GM12872 (cell line): Measurements from ENCODE around the gene RXRA.

ENCODE experiments used
- TF ChIP-seq, protein P1 (sequence below): IDR thresholded peaks from 3 replicates; pipeline ENCODE4 v1.5.1; 2011; ENCODE audit warnings: low read depth, mild to moderate bottlenecking, low read length, moderate library complexity; ENCODE audit not compliant: insufficient read depth

The RXRA gene

DNA sequence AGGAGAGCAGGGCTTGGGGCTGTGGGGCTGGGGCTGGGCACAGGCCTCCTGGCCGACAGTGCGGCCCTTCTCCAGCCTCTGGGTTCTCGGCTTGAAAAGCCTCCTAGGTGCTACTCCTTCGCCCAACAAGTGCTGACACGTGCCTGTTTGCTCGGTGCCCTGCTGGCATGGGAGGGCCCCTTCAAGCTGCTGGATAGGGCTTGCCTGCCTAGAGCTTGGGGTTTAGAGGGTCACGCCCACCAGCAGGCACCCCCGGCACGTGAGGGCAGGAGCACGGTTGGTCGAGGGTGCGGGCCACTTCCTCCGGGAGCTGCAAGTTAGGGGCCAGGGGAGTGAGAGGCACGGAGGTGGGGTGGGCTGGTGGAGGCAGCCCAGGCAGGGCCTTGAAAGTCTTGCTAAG, 106.2 kb downstream of the RXRA start:
- TF ChIP-seq, protein P1, sequence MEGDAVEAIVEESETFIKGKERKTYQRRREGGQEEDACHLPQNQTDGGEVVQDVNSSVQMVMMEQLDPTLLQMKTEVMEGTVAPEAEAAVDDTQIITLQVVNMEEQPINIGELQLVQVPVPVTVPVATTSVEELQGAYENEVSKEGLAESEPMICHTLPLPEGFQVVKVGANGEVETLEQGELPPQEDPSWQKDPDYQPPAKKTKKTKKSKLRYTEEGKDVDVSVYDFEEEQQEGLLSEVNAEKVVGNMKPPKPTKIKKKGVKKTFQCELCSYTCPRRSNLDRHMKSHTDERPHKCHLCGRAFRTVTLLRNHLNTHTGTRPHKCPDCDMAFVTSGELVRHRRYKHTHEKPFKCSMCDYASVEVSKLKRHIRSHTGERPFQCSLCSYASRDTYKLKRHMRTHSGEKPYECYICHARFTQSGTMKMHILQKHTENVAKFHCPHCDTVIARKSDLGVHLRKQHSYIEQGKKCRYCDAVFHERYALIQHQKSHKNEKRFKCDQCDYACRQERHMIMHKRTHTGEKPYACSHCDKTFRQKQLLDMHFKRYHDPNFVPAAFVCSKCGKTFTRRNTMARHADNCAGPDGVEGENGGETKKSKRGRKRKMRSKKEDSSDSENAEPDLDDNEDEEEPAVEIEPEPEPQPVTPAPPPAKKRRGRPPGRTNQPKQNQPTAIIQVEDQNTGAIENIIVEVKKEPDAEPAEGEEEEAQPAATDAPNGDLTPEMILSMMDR: no peak

DNA sequence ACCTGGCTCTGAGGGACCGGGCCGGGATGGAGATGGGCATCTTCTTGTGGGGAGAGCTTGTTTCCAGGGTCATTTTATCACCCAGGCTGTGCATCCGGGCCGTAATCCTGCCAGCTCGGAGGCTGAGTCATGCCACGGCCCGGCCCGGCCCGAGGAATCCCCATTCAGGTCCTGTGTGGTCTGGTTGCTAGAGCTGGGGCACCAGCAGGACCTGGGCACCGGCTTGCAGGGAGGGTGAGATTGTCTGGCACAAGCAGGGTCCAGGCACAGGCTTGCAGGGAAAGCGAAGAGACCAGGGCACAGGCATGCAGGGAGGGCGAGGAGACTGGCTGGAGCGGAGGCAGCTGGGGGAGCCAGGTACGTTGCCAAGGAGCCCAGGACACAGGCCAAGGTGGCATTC, 106.8 kb downstream of the RXRA start:
- TF ChIP-seq, protein P1: no peak

DNA sequence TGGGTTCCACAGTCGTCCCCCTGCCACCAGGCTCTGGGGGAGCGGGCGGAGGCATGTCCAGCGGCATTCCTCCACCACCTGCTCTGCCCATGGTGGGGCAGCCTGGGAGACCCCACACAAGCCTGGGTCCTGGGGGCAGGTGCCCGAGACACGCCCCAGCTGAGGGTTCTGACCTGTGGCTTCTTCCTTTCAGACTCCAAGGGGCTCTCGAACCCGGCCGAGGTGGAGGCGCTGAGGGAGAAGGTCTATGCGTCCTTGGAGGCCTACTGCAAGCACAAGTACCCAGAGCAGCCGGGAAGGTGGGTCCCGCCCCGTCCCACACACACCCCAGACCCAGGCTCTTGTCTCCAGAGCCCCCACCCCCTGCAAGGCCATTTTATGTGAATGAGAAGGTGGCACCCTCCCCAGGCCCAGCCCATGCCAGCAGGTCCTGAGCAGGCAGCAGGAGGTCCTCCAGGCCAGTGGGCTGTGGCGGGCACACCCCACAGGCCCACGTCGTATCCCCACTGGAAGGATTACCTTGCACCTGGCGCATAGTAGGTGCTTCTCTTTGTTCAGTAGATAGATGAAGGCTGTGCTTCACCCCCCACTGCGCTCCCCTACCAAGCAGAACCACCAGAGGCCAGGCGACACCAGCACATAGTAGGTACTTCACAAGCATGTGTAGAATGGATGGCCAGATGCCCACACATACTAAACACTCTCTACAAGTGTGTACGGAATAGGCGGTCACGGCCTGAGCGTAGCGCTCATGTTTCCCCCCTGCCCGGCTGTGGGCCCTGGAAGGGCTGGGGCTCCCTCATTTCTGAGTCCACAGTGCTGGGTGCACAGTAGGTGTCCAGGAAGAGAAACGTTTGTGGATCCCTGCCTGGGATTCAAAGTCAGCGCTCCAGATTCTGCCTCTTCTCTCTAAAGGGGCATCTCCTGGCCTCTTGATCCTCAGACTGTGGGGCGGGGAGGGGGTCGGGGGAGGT, 107.9 kb downstream of the RXRA start:
- TF ChIP-seq, protein P1: no peak

GRCh38 chr9:134434894-134435506, 108.7 kb downstream of the RXRA start:
- TF ChIP-seq, protein P1: no peak

GRCh38 chr9:134435550-134436378, 109.5 kb downstream of the RXRA start:
- TF ChIP-seq, protein P1: no peak

DNA sequence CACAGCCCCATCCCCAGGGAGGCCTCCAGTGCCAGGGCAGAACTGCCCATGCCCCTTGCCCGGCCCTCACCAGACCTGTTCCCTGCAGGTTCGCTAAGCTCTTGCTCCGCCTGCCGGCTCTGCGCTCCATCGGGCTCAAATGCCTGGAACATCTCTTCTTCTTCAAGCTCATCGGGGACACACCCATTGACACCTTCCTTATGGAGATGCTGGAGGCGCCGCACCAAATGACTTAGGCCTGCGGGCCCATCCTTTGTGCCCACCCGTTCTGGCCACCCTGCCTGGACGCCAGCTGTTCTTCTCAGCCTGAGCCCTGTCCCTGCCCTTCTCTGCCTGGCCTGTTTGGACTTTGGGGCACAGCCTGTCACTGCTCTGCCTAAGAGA, 110.1 kb downstream of the RXRA start:
- TF ChIP-seq, protein P1: no peak

DNA sequence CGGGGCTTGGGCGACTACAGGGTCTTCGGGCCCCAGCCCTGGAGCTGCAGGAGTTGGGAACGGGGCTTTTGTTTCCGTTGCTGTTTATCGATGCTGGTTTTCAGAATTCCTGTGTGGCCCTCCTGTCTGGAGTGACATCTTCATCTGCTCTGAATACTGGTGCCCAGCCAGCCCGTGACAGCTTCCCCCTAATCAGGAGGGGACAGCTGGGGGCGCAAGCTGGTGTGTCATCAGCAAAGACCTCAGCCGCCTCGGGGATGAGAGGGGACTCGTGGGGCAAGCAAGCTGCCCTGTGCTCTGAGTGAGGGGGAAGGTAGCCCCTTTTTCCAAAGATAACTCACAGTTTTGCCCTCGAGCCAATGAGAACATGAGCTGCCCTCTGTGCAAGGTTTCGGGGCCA, 110.7 kb downstream of the RXRA start:
- TF ChIP-seq, protein P1: no peak
